K562 (cell line): ENCODE results near the gene MANBA. TPM values are rescaled to one million over a fixed set of nuclear protein-coding genes. Genes with fewer than 3 reads are reported as not detected.
A peak's percentile ranks its signal among the peaks of the same experiment; 100 is the strongest.

Experiments
- ATAC-seq: fragments of 200-7000 bp; cut with Tn5 transposase; 3 replicates; pipeline ENCODE4 v1.9.1; 2020; ENCODE audit warnings: moderate library complexity
- BruUV-seq: library from RNA; stranded (reverse); fragments of 400-500 nt; replicated peaks from 2 replicates; lab custom pipeline; 2021; lab: Mats Ljungman, UMichigan
- CTCF ChIA-PET: fragments of 300-600 bp; formaldehyde crosslinking; extraction: SDS; loops from one replicate; lab custom pipeline; 2021; ENCODE audit warnings: low intra/inter-chr PET ratio; lab: Yijun Ruan, JAX
- POLR2A ChIA-PET: fragments of 300-600, 350-650 bp; sonication (Branson Sonifier 250); formaldehyde crosslinking; extraction: SDS; loops from one replicate; lab custom pipeline; 2021; ENCODE audit warnings: antibody characterized with exemption, inconsistent platforms; lab: Yijun Ruan, JAX
- DNase-seq, 4 experiments: peaks; one replicate each; pipeline versions ENCODE4 v3.0.0 to v3.0.0-alpha.2; 2011 to 2018; ENCODE audit warnings: low spot score in 3 of 4, mixed read lengths in 3 of 4; ENCODE audit errors: extremely low read depth in 1 of 4
- FAIRE-seq: peaks from 2 replicates; lab custom pipeline; 2011; peaks lifted over from hg19 to GRCh38; lab: Jason Lieb, UNC
- H2AFZ ChIP-seq: 2 replicates; pipeline ENCODE4 v1.6.0; 2011; ENCODE audit warnings: low read depth, low read length, control low read depth, inconsistent platforms
- H3K27ac ChIP-seq: fragments of 200-600 bp; 3 replicates; pipeline ENCODE4 v1.8.0; 2011; ENCODE audit warnings: low read depth, mild to moderate bottlenecking, control low read depth, inconsistent platforms, low read length, moderate library complexity, mixed read lengths; ENCODE audit errors: extremely low read depth
- H3K27me3 ChIP-seq, 2 experiments: fragments of 300-600 bp in 1 of 2; 2 replicates in 1 of 2; 3 replicates in 1 of 2; pipeline versions ENCODE4 v1.6.0 to v1.8.0; 2011; ENCODE audit warnings: inconsistent platforms in 2 of 2, low read length in 2 of 2, mild to moderate bottlenecking in 1 of 2, mixed read lengths in 1 of 2, moderate library complexity in 1 of 2; ENCODE audit not compliant: control insufficient read depth in 2 of 2, insufficient read depth in 2 of 2
- H3K36me3 ChIP-seq: fragments of 300-600 bp; 3 replicates; pipeline ENCODE4 v1.8.0; 2011; ENCODE audit warnings: mild to moderate bottlenecking, low read length, inconsistent platforms; ENCODE audit not compliant: control insufficient read depth, insufficient read depth
- H3K4me1 ChIP-seq, 2 experiments: fragments of 200-600 bp in 1 of 2; replicated peaks in 1 of 2; 2 replicates in 1 of 2; 3 replicates in 1 of 2; pipeline versions ENCODE4 v1.5.1 to v1.8.0; 2011; ENCODE audit warnings: inconsistent platforms in 2 of 2, low read length in 2 of 2, mild to moderate bottlenecking in 1 of 2, mixed read lengths in 1 of 2, moderate library complexity in 1 of 2; ENCODE audit not compliant: control insufficient read depth in 2 of 2, insufficient read depth in 2 of 2
- H3K4me2 ChIP-seq: 2 replicates; pipeline ENCODE4 v1.6.1; 2011; ENCODE audit warnings: low read length, control low read depth, inconsistent platforms, mixed read lengths; ENCODE audit not compliant: insufficient read depth
- H3K4me3 ChIP-seq: fragments of 200-600 bp; sonication (generic), shearing (Covaris generic); 2 replicates; pipeline ENCODE4 v1.5.1; 2016; ENCODE audit warnings: control low read depth, inconsistent platforms
- H3K79me2 ChIP-seq: fragments of 200-600 bp; 3 replicates; pipeline ENCODE4 v1.8.0; 2011; ENCODE audit warnings: low read length, inconsistent platforms; ENCODE audit not compliant: control insufficient read depth, insufficient read depth
- H3K9ac ChIP-seq, 2 experiments: 2 replicates each; pipeline versions ENCODE4 v1.6.0 to v1.6.1; 2011; ENCODE audit warnings: low read depth in 2 of 2, low read length in 2 of 2, control low read depth in 1 of 2, inconsistent platforms in 1 of 2, mild to moderate bottlenecking in 1 of 2, mixed read lengths in 1 of 2; ENCODE audit not compliant: insufficient read depth in 1 of 2
- H3K9me1 ChIP-seq: one replicate; pipeline ENCODE4 v1.6.0; 2011; ENCODE audit warnings: inconsistent platforms, mild to moderate bottlenecking, low read length, moderate library complexity; ENCODE audit not compliant: control insufficient read depth, insufficient read depth
- H3K9me3 ChIP-seq: replicated peaks from 2 replicates; pipeline ENCODE4 v1.5.1; 2011; ENCODE audit warnings: low read depth, low read length, inconsistent platforms; ENCODE audit not compliant: control insufficient read depth, insufficient read depth
- H4K20me1 ChIP-seq: replicated peaks from 2 replicates; pipeline ENCODE4 v1.6.1; 2011; ENCODE audit warnings: low read length, inconsistent platforms, mixed read lengths; ENCODE audit not compliant: control insufficient read depth, insufficient read depth
- CBX3 ChIP-seq, 2 experiments: IDR thresholded peaks; 1 replicate in 1 of 2; 2 replicates in 1 of 2; pipeline ENCODE4 v1.6.1; 2012; ENCODE audit warnings: inconsistent platforms in 2 of 2, low read length in 2 of 2, borderline replicate concordance in 1 of 2, control low read depth in 1 of 2
- DMBX1 ChIP-seq: fragments of 250-450 bp; sonication (Bioruptor Pico); IDR thresholded peaks from 2 replicates; pipeline ENCODE4 v1.8.0; 2022; ENCODE audit warnings: inconsistent platforms, mild to moderate bottlenecking, moderate library complexity, borderline replicate concordance
- RCOR1 ChIP-seq, 2 experiments: IDR thresholded peaks; 2 replicates each; pipeline ENCODE4 v1.6.1; 2012; ENCODE audit warnings: low read depth in 2 of 2, low read length in 2 of 2, borderline replicate concordance in 1 of 2, improper control_type of control experiment in 1 of 2
- TAF1 ChIP-seq: IDR thresholded peaks from 2 replicates; pipeline ENCODE4 v1.6.1; 2011; ENCODE audit warnings: mild to moderate bottlenecking, low read length, moderate library complexity; ENCODE audit not compliant: insufficient read depth, control insufficient read depth, severe bottlenecking; ENCODE audit errors: extremely low read depth
- YY1 ChIP-seq, 3 experiments: IDR thresholded peaks; 2 replicates each; pipeline ENCODE4 v1.6.1; 2011; ENCODE audit warnings: low read length in 2 of 3, mild to moderate bottlenecking in 2 of 3, moderate library complexity in 2 of 3, borderline replicate concordance in 1 of 3, control low read depth in 1 of 3, low read depth in 1 of 3; ENCODE audit not compliant: insufficient read depth in 3 of 3, insufficient replicate concordance in 2 of 3, control insufficient read depth in 1 of 3, insufficient read length in 1 of 3; ENCODE audit errors: extremely low read depth in 1 of 3
- ZKSCAN3 ChIP-seq: fragments of 250-450 bp; sonication (Bioruptor Pico); IDR thresholded peaks from 2 replicates; pipeline ENCODE4 v1.4.0; 2020
- ZNF551 ChIP-seq: fragments of 250-450 bp; sonication (Bioruptor Pico); IDR thresholded peaks from 2 replicates; pipeline ENCODE4 v1.5.0; 2021; ENCODE audit warnings: mild to moderate bottlenecking, moderate library complexity
- ZNF586 ChIP-seq: fragments of 450-650 bp; formaldehyde crosslinking; conservative IDR thresholded peaks from 2 replicates; pipeline ENCODE4 v1.4.0; 2020; ENCODE audit warnings: mild to moderate bottlenecking, moderate library complexity
- ZNF695 ChIP-seq: fragments of 450-650 bp; formaldehyde crosslinking; IDR thresholded peaks from 2 replicates; pipeline ENCODE4 v1.4.0; 2020; ENCODE audit warnings: mild to moderate bottlenecking, moderate library complexity
- WGBS: fragments of 100-300 bp; shearing (Covaris generic); methylation state at CpG from one replicate; pipeline ENCODE4 v1.1.6; 2016; ENCODE audit warnings: low coverage, mixed read lengths; ENCODE audit not compliant: insufficient coverage; ENCODE audit errors: missing lambda C conversion rate; 5-methylcytosine and 5-hydroxymethylcytosine counted together
- in situ Hi-C: fragments of 300-500 bp; cut with MboI; formaldehyde crosslinking; loops from 4 replicates; pipeline ENCODE4 v1.15.0; 2018; ENCODE audit warnings: inconsistent platforms, mixed read lengths
- intact Hi-C: fragments of 100-400 bp; cut with micrococcal nuclease; formaldehyde crosslinking; loops from 2 replicates; pipeline ENCODE4 v1.14.2; 2022
- polyA plus RNA-seq, 8 experiments: library from polyadenylated mRNA; depleted of rRNA in 4 of 8; stranded (reverse) in 5 of 8; unstranded in 3 of 8; fragments of >200 nt; fragmentation: Nextera tagmentation in 2 of 8; fragmentation: Illumina TruSeq in 1 of 8; extraction: Ambion mirVana in 2 of 8; extraction: Trizol in 1 of 8; gene quantifications; 2 replicates each; pipeline versions ENCODE4 v1.2.1 to v1.2.3, GENCODE V29; 2011 to 2014; ENCODE audit warnings: inconsistent platforms in 1 of 8, missing spikeins in 1 of 8
- total RNA-seq, 7 experiments: library from RNA; depleted of rRNA in 6 of 7; stranded (reverse); fragments of >200 nt in 6 of 7; fragmentation: Illumina TruSeq in 2 of 7; extraction: Trizol in 2 of 7; gene quantifications; 2 replicates each; pipeline versions ENCODE4 v1.2.1 to v1.2.3, GENCODE V29; 2011 to 2021; ENCODE audit warnings: low replicate concordance in 1 of 7
- TF ChIP-seq, protein P1 (sequence below): fragments of 450-650 bp; IDR thresholded peaks from 2 replicates; pipeline ENCODE4 v1.6.1; 2016
- TF ChIP-seq, protein P2 (sequence below), 2 experiments: IDR thresholded peaks; 2 replicates each; pipeline ENCODE4 v1.6.1; 2011; ENCODE audit warnings: borderline replicate concordance in 1 of 2, control low read depth in 1 of 2, low read depth in 1 of 2, low read length in 1 of 2, mild to moderate bottlenecking in 1 of 2, mixed read lengths in 1 of 2, moderate library complexity in 1 of 2; ENCODE audit not compliant: insufficient read depth in 1 of 2, insufficient read length in 1 of 2, poor library complexity in 1 of 2, severe bottlenecking in 1 of 2; ENCODE audit errors: extremely low read depth in 1 of 2
- TF ChIP-seq, protein P3 (sequence below): IDR thresholded peaks from 2 replicates; pipeline ENCODE4 v1.6.1; 2016; ENCODE audit warnings: missing genetic modification characterization, missing compliant biosample characterization
- TF ChIP-seq, protein P4 (sequence below), 3 experiments: IDR thresholded peaks in 2 of 3; conservative IDR thresholded peaks in 1 of 3; 2 replicates each; pipeline ENCODE4 v1.5.1; 2011 to 2012; ENCODE audit warnings: low read length in 3 of 3, mild to moderate bottlenecking in 3 of 3, control low read depth in 2 of 3, improper control_type of control experiment in 1 of 3, inconsistent platforms in 1 of 3, low read depth in 1 of 3, mixed read lengths in 1 of 3, moderate library complexity in 1 of 3; ENCODE audit not compliant: insufficient read depth in 2 of 3

MANBA gene
- total and polyA plus RNA-seq, 9 of the 15 experiments (the other 6 are each of a cell fraction or from before 2014, with no cell fraction given), result 1.8 to 12.9 (median 7.7) TPM

DNA sequence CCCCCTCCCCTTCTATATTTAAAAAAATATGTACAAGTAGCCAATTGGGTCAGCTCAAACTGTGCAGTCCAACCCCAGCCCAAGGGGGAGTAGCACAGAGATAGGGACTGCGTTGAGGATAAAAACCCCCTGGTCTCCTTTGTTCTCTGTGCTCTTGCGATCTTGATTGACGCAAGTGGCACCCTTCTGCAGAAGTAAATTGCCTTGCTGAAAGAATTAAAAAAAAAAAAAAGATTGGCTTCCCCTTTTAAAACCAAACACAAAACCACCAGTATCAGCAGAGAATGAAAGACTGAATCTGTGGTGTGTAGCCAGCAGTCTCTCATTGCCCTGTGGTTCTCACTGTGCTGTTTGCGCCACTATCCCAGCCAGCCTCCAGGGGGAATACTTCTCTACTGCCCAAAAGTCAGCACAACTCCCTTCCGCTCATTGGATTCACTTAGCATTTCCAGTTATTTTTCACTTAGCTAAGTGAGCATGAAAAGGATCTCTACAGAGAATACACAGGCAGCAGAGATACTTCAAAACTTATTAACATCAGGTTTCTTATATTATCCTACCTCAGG is 29.7 kb downstream of the MANBA start:
- peaks cover 1% of the 10 kb centered on the region; the same call in 1 of the 3 replicates for H3K79me2 ChIP-seq
- no peak for FAIRE-seq
- TF ChIP-seq TAF1 (no peak), RCOR1 (IDR thresholded peaks at IDR 0.05; ENCODE audit: borderline replicate concordance in 1 of 2, low read depth in 2 of 2, low read length in 2 of 2) (no peak), ZNF586 (CRISPR knock-in tag) (no peak), YY1 (IDR thresholded peaks at IDR 0.05; ENCODE audit: borderline replicate concordance in 1 of 3, control insufficient read depth in 1 of 3, extremely low read depth in 1 of 3, insufficient read depth in 3 of 3, insufficient read length in 1 of 3, insufficient replicate concordance in 2 of 3, low read depth in 1 of 3, low read length in 2 of 3) (no peak), CBX3 (IDR thresholded peaks at IDR 0.05; ENCODE audit: borderline replicate concordance in 1 of 2, low read length in 2 of 2) (peak in 1 of 2 experiments; percentile 30; a peak in 1 of 3 replicates), ZNF551 (no peak), ZKSCAN3 (CRISPR knock-in tag) (no peak), DMBX1 (CRISPR knock-in tag) (no peak), ZNF695 (CRISPR knock-in tag) (no peak)
- TF ChIP-seq, protein P1, sequence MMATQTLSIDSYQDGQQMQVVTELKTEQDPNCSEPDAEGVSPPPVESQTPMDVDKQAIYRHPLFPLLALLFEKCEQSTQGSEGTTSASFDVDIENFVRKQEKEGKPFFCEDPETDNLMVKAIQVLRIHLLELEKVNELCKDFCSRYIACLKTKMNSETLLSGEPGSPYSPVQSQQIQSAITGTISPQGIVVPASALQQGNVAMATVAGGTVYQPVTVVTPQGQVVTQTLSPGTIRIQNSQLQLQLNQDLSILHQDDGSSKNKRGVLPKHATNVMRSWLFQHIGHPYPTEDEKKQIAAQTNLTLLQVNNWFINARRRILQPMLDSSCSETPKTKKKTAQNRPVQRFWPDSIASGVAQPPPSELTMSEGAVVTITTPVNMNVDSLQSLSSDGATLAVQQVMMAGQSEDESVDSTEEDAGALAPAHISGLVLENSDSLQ, result no peak
- TF ChIP-seq, protein P2, sequence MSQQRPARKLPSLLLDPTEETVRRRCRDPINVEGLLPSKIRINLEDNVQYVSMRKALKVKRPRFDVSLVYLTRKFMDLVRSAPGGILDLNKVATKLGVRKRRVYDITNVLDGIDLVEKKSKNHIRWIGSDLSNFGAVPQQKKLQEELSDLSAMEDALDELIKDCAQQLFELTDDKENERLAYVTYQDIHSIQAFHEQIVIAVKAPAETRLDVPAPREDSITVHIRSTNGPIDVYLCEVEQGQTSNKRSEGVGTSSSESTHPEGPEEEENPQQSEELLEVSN (IDR thresholded peaks at IDR 0.05; ENCODE audit: borderline replicate concordance in 1 of 2, extremely low read depth in 1 of 2, insufficient read depth in 1 of 2, insufficient read length in 1 of 2, low read depth in 1 of 2, low read length in 1 of 2, poor library complexity in 1 of 2, severe bottlenecking in 1 of 2), result no peak
- TF ChIP-seq, protein P3, sequence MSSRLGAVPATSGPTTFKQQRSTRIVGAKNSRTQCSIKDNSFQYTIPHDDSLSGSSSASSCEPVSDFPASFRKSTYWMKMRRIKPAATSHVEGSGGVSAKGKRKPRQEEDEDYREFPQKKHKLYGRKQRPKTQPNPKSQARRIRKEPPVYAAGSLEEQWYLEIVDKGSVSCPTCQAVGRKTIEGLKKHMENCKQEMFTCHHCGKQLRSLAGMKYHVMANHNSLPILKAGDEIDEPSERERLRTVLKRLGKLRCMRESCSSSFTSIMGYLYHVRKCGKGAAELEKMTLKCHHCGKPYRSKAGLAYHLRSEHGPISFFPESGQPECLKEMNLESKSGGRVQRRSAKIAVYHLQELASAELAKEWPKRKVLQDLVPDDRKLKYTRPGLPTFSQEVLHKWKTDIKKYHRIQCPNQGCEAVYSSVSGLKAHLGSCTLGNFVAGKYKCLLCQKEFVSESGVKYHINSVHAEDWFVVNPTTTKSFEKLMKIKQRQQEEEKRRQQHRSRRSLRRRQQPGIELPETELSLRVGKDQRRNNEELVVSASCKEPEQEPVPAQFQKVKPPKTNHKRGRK, result no peak
- TF ChIP-seq, protein P4, sequence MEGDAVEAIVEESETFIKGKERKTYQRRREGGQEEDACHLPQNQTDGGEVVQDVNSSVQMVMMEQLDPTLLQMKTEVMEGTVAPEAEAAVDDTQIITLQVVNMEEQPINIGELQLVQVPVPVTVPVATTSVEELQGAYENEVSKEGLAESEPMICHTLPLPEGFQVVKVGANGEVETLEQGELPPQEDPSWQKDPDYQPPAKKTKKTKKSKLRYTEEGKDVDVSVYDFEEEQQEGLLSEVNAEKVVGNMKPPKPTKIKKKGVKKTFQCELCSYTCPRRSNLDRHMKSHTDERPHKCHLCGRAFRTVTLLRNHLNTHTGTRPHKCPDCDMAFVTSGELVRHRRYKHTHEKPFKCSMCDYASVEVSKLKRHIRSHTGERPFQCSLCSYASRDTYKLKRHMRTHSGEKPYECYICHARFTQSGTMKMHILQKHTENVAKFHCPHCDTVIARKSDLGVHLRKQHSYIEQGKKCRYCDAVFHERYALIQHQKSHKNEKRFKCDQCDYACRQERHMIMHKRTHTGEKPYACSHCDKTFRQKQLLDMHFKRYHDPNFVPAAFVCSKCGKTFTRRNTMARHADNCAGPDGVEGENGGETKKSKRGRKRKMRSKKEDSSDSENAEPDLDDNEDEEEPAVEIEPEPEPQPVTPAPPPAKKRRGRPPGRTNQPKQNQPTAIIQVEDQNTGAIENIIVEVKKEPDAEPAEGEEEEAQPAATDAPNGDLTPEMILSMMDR (IDR thresholded peaks at IDR 0.05 in 2 of 3, conservative IDR thresholded peaks at IDR 0.05 in 1 of 3; ENCODE audit: insufficient read depth in 2 of 3, low read depth in 1 of 3, low read length in 3 of 3), result peak; percentile 35 to 50 (median 49); a peak in 3 of 6 replicates

More for the DNA sequence above, 29.7 kb downstream of the MANBA start:
- H3K36me3 ChIP-seq, result no peaks in the 10 kb centered on the region; the same call in 2 of the 3 replicates
- BruUV-seq, result no TSS peak
- H3K4me3 ChIP-seq, result no peak overlapping the region
- peaks cover 7 to 14% of the 10 kb centered on the region in 2 experiments; a peak in 4 of 5 replicates for H3K4me1 ChIP-seq
- H3K27ac ChIP-seq, result no peak overlapping the region
- ChIA-PET CTCF (no interaction called here), POLR2A (interaction anchor here (0.6 kb wide), 1 partner anchor 97 kb away, joined by 3 read pairs; the partner anchor contains the start of gene UBE2D3)
- H2AFZ ChIP-seq, result no peak overlapping the region
- in situ Hi-C loops (no loop called here), intact Hi-C loops (no loop called here)
- no peaks in the 10 kb centered on the region for H3K9me3 ChIP-seq
- H3K27me3 ChIP-seq, result no peaks in the 10 kb centered on the region
- DNase-seq (peak in 2 of 4 experiments; percentile 17 to 27), ATAC-seq (peak; percentile 77)
- H4K20me1 ChIP-seq, result no peaks in the 10 kb centered on the region
- H3K9me1 ChIP-seq, result no peaks in the 10 kb centered on the region
- H3K9ac ChIP-seq, result no peak overlapping the region
- H3K4me2 ChIP-seq, result no peak overlapping the region
- 85% methylated on average over 5 of the region's 5 CpGs for whole genome bisulfite sequencing
